ENCODE results near the gene RNF44. TPM values are rescaled to one million over a fixed set of nuclear protein-coding genes. Genes with fewer than 3 reads are reported as not detected.

RNF44 gene
- total and polyA plus RNA-seq, 2 of the 13 experiments (the other 11 are each of a cell fraction or from before 2014, with no cell fraction given), result 9.2 to 16.8 TPM

DNA sequence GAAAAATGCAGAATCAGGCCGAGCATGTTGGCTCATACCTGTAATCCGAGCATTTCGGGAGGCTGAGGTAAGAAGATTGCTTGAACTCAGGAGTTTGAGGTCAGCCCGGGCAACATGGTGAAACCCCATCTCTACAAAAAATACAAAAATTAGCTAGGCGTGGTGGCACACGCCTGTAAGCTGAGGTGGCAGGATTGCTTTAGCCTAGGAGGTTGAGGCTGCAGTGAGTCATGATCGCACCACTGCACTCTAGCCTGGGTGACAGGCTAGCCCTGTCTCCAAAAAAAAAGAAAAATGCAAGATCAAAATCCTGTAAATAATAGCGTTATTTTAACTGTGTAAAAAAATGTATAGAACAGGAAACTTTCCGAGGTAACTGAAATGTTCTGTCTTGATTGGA is 39.4 kb downstream of the RNF44 start:
- FAIRE-seq, result no peak
- no peak overlapping the region for H3K9ac ChIP-seq (ENCODE audit: insufficient read depth, low read depth, low read length)
- WGBS (ENCODE audit: low lambda C conversion rate), result 96% methylated on average over 9 of the region's 9 CpGs
- no peak overlapping the region for H2AFZ ChIP-seq (ENCODE audit: low read length)
- TF ChIP-seq ZNF235 (CRISPR knock-in tag; IDR thresholded peaks at IDR 0.05; ENCODE audit: borderline replicate concordance) (no peak), HOXA9 (CRISPR knock-in tag; IDR thresholded peaks at IDR 0.05; ENCODE audit: borderline replicate concordance) (no peak), ZNF430 (CRISPR knock-in tag; IDR thresholded peaks at IDR 0.05) (no peak), ZFAT (CRISPR knock-in tag; conservative IDR thresholded peaks at IDR 0.05) (no peak), GATAD1 (CRISPR knock-in tag; IDR thresholded peaks at IDR 0.05) (no peak), NFYB (CRISPR knock-in tag; IDR thresholded peaks at IDR 0.05) (no peak), MEIS2 (CRISPR knock-in tag; IDR thresholded peaks at IDR 0.05) (no peak)
- intact Hi-C loops (cut with micrococcal nuclease; ENCODE audit: unreplicated experiment) (no loop called here), in situ Hi-C loops (cut with HindIII; ENCODE audit: extremely low pct_ligation_motif_present, low pct_unique_long_range_greater_than_20kb) (no loop called here)
- H3K27ac ChIP-seq (ENCODE audit: extremely low read length, insufficient read depth, low read length), result no peak overlapping the region
- ChIA-PET POLR2A (no interaction called here), CTCF (ENCODE audit: low intra/inter-chr PET ratio, low total read pairs) (no interaction called here)
- H3K27me3 ChIP-seq (ENCODE audit: control insufficient read depth in 1 of 2, insufficient read depth in 2 of 2, low read length in 2 of 2), result no peaks in the 10 kb centered on the region
- H4K20me1 ChIP-seq (ENCODE audit: insufficient read depth, low read length), result no peaks in the 10 kb centered on the region
- no peak for DNase-seq (ENCODE audit: low spot score)
- H3K9me3 ChIP-seq (ENCODE audit: low read length), result no peaks in the 10 kb centered on the region
- no peaks in the 10 kb centered on the region for H3K79me2 ChIP-seq (ENCODE audit: insufficient read depth, low read length)
- BruUV-seq (replicated peaks), result no TSS peak
- no peak overlapping the region for H3K4me3 ChIP-seq (replicated peaks in 1 of 3; ENCODE audit: insufficient read depth in 1 of 3, low read depth in 2 of 3, low read length in 3 of 3)
- no peak overlapping the region for H3K4me2 ChIP-seq (ENCODE audit: low read depth, low read length)
- no peaks in the 10 kb centered on the region for H3K4me1 ChIP-seq (ENCODE audit: insufficient read depth, low read length)
- no peak for ATAC-seq
- peaks cover 30 to 81% of the 10 kb centered on the region in 2 experiments for H3K36me3 ChIP-seq (replicated peaks in 1 of 2; ENCODE audit: control insufficient read depth in 1 of 2, insufficient read depth in 2 of 2, low read length in 2 of 2)

DNA sequence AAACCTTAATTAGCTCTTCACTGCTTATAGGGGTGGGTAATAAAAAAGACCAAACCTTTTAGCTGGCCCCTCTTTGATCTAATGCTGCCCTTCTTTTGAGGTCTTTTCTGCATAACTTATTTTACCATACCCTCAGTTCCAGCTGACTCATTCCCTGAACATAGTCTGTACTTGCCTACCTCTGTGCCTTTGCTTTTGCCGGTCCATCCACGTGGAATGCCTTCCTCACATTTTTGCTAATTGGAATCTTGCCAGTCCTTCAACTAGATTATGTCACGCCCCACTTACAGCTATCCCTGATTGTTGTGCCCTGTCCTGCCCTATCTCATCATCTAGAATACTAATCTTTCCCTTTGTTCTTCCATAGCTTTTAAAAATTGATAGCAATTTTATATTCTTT is 44.8 kb downstream of the RNF44 start:
- DNase-seq (ENCODE audit: low spot score), result no peak
- no TSS peak for BruUV-seq (replicated peaks)
- POLR2A ChIA-PET, result no interaction called here
- H3K4me2 ChIP-seq (ENCODE audit: low read depth, low read length), result no peak overlapping the region
- intact Hi-C loops (cut with micrococcal nuclease; ENCODE audit: unreplicated experiment), result no loop called here
- no peak overlapping the region for H2AFZ ChIP-seq (ENCODE audit: low read length)
- no peak overlapping the region for H3K27ac ChIP-seq (ENCODE audit: extremely low read length, insufficient read depth, low read length)
- in situ Hi-C loops (cut with HindIII; ENCODE audit: extremely low pct_ligation_motif_present, low pct_unique_long_range_greater_than_20kb), result no loop called here
- H3K4me3 ChIP-seq (replicated peaks in 1 of 3; ENCODE audit: insufficient read depth in 1 of 3, low read depth in 2 of 3, low read length in 3 of 3), result no peak overlapping the region
- no peaks in the 10 kb centered on the region for H3K79me2 ChIP-seq (ENCODE audit: insufficient read depth, low read length)
- CTCF ChIA-PET (ENCODE audit: low intra/inter-chr PET ratio, low total read pairs), result no interaction called here
- H3K27me3 ChIP-seq (ENCODE audit: control insufficient read depth in 1 of 2, insufficient read depth in 2 of 2, low read length in 2 of 2), result no peaks in the 10 kb centered on the region
- no peak for ATAC-seq
- no peaks in the 10 kb centered on the region for H3K9me3 ChIP-seq (ENCODE audit: low read length)
- H3K36me3 ChIP-seq (replicated peaks in 1 of 2; ENCODE audit: control insufficient read depth in 1 of 2, insufficient read depth in 2 of 2, low read length in 2 of 2), result peaks cover 32 to 84% of the 10 kb centered on the region in 2 experiments
- H3K4me1 ChIP-seq (ENCODE audit: insufficient read depth, low read length), result no peaks in the 10 kb centered on the region
- 82% methylated on average over 3 of the region's 3 CpGs for WGBS (ENCODE audit: low lambda C conversion rate)
- no peaks in the 10 kb centered on the region for H4K20me1 ChIP-seq (ENCODE audit: insufficient read depth, low read length)
- FAIRE-seq, result no peak
- no peak overlapping the region for H3K9ac ChIP-seq (ENCODE audit: insufficient read depth, low read depth, low read length)
- TF ChIP-seq LRRFIP1 (CRISPR knock-in tag; conservative IDR thresholded peaks at IDR 0.05) (no peak), FOXK1 (CRISPR knock-in tag; IDR thresholded peaks at IDR 0.05; ENCODE audit: borderline replicate concordance, low read depth) (no peak), ZNF274 (CRISPR knock-in tag; IDR thresholded peaks at IDR 0.05) (no peak), MED8 (CRISPR knock-in tag; IDR thresholded peaks at IDR 0.05; ENCODE audit: insufficient replicate concordance) (no peak), ISL2 (CRISPR knock-in tag; IDR thresholded peaks at IDR 0.05) (no peak), ZNF777 (CRISPR knock-in tag; IDR thresholded peaks at IDR 0.05) (no peak), POLR2AphosphoS5 (IDR thresholded peaks at IDR 0.05; ENCODE audit: low read depth, low read length) (no peak), ZNF33A (CRISPR knock-in tag; IDR thresholded peaks at IDR 0.05; ENCODE audit: borderline replicate concordance) (no peak), ZNF782 (CRISPR knock-in tag; IDR thresholded peaks at IDR 0.05; ENCODE audit: borderline replicate concordance) (no peak), ZNF317 (CRISPR knock-in tag; IDR thresholded peaks at IDR 0.05) (no peak), MAFG (CRISPR knock-in tag; IDR thresholded peaks at IDR 0.05) (no peak), JUND (CRISPR knock-in tag; IDR thresholded peaks at IDR 0.05) (no peak)
- TF ChIP-seq, protein P1, sequence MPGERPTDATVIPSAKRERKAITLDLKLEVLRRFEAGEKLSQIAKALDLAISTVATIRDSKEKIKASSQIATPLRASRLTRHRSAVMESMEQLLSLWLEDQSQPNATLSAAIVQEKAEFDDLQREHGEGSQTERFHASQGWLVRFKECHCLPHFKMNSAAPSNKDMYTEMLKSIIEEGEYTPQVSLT (CRISPR knock-in tag; IDR thresholded peaks at IDR 0.05; ENCODE audit: borderline replicate concordance, low read depth), result no peak

Measured in HepG2 (cell line).